K562 (cell line): ENCODE data around the gene VILL. TPM values are rescaled to one million over a fixed set of nuclear protein-coding genes. Genes with fewer than 3 reads are reported as not detected.

Experiments used
- GABPA ChIP-seq: fragments of 200-800 bp; sonication (Bioruptor generic); conservative IDR thresholded peaks from 2 replicates; pipeline ENCODE4 v1.6.1; 2016; ENCODE audit warnings: low read depth, missing genetic modification characterization, missing compliant biosample characterization
- MEIS2 ChIP-seq: fragments of 450-650 bp; IDR thresholded peaks from 2 replicates; pipeline ENCODE4 v1.6.1; 2014; ENCODE audit warnings: mild to moderate bottlenecking; ENCODE audit not compliant: partially characterized antibody
- NR0B1 ChIP-seq: fragments of 450-650 bp; IDR thresholded peaks from one replicate; pipeline ENCODE4 v1.6.1; 2018; ENCODE audit warnings: mild to moderate bottlenecking, moderate library complexity; ENCODE audit not compliant: partially characterized antibody
- PHF21A ChIP-seq: fragments of 450-650 bp; IDR thresholded peaks from 2 replicates; pipeline ENCODE4 v1.6.1; 2017; ENCODE audit warnings: low read depth, borderline replicate concordance
- polyA plus RNA-seq, 8 experiments: library from polyadenylated mRNA; depleted of rRNA in 4 of 8; stranded (reverse) in 5 of 8; unstranded in 3 of 8; fragments of >200 nt; fragmentation: Nextera tagmentation in 2 of 8; fragmentation: Illumina TruSeq in 1 of 8; extraction: Ambion mirVana in 2 of 8; extraction: Trizol in 1 of 8; gene quantifications; 2 replicates each; pipeline versions ENCODE4 v1.2.1 to v1.2.3, GENCODE V29; 2011 to 2014; ENCODE audit warnings: inconsistent platforms in 1 of 8, missing spikeins in 1 of 8
- total RNA-seq, 7 experiments: library from RNA; depleted of rRNA in 6 of 7; stranded (reverse); fragments of >200 nt in 6 of 7; fragmentation: Illumina TruSeq in 2 of 7; extraction: Trizol in 2 of 7; gene quantifications; 2 replicates each; pipeline versions ENCODE4 v1.2.1 to v1.2.3, GENCODE V29; 2011 to 2021; ENCODE audit warnings: low replicate concordance in 1 of 7
- TF ChIP-seq, protein P1 (sequence below): fragments of 450-650 bp; IDR thresholded peaks from 2 replicates; pipeline ENCODE4 v1.6.1; 2016
- TF ChIP-seq, protein P2 (sequence below): sonication (generic); formaldehyde crosslinking; IDR thresholded peaks from 2 replicates; pipeline ENCODE4 v1.8.1; 2023; ENCODE audit warnings: missing genetic modification reagents, mild to moderate bottlenecking, borderline replicate concordance
- TF ChIP-seq, protein P3 (sequence below), 2 experiments: fragments of 450-650 bp; IDR thresholded peaks; 2 replicates each; pipeline ENCODE4 v1.6.1; 2016

Gene VILL
- total and polyA plus RNA-seq, 9 of the 15 experiments (the other 6 are each of a cell fraction or from before 2014, with no cell fraction given): 0.11 to 16.0 (median 8.8) TPM

GRCh38 chr3:37993820-37994638 is 3.4 kb downstream of the VILL start (continued):
- TF ChIP-seq, protein P1, sequence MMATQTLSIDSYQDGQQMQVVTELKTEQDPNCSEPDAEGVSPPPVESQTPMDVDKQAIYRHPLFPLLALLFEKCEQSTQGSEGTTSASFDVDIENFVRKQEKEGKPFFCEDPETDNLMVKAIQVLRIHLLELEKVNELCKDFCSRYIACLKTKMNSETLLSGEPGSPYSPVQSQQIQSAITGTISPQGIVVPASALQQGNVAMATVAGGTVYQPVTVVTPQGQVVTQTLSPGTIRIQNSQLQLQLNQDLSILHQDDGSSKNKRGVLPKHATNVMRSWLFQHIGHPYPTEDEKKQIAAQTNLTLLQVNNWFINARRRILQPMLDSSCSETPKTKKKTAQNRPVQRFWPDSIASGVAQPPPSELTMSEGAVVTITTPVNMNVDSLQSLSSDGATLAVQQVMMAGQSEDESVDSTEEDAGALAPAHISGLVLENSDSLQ: peak; percentile 13; the same call in 1 of the 2 replicates
- TF ChIP-seq MEIS2 (no peak), NR0B1 (no peak), GABPA (peak; percentile 93), PHF21A (peak; percentile 82)
- TF ChIP-seq, protein P2, sequence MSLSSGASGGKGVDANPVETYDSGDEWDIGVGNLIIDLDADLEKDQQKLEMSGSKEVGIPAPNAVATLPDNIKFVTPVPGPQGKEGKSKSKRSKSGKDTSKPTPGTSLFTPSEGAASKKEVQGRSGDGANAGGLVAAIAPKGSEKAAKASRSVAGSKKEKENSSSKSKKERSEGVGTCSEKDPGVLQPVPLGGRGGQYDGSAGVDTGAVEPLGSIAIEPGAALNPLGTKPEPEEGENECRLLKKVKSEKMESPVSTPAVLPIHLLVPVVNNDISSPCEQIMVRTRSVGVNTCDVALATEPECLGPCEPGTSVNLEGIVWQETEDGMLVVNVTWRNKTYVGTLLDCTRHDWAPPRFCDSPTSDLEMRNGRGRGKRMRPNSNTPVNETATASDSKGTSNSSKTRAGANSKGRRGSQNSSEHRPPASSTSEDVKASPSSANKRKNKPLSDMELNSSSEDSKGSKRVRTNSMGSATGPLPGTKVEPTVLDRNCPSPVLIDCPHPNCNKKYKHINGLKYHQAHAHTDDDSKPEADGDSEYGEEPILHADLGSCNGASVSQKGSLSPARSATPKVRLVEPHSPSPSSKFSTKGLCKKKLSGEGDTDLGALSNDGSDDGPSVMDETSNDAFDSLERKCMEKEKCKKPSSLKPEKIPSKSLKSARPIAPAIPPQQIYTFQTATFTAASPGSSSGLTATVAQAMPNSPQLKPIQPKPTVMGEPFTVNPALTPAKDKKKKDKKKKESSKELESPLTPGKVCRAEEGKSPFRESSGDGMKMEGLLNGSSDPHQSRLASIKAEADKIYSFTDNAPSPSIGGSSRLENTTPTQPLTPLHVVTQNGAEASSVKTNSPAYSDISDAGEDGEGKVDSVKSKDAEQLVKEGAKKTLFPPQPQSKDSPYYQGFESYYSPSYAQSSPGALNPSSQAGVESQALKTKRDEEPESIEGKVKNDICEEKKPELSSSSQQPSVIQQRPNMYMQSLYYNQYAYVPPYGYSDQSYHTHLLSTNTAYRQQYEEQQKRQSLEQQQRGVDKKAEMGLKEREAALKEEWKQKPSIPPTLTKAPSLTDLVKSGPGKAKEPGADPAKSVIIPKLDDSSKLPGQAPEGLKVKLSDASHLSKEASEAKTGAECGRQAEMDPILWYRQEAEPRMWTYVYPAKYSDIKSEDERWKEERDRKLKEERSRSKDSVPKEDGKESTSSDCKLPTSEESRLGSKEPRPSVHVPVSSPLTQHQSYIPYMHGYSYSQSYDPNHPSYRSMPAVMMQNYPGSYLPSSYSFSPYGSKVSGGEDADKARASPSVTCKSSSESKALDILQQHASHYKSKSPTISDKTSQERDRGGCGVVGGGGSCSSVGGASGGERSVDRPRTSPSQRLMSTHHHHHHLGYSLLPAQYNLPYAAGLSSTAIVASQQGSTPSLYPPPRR: peak; percentile 97
- TF ChIP-seq, protein P3, sequence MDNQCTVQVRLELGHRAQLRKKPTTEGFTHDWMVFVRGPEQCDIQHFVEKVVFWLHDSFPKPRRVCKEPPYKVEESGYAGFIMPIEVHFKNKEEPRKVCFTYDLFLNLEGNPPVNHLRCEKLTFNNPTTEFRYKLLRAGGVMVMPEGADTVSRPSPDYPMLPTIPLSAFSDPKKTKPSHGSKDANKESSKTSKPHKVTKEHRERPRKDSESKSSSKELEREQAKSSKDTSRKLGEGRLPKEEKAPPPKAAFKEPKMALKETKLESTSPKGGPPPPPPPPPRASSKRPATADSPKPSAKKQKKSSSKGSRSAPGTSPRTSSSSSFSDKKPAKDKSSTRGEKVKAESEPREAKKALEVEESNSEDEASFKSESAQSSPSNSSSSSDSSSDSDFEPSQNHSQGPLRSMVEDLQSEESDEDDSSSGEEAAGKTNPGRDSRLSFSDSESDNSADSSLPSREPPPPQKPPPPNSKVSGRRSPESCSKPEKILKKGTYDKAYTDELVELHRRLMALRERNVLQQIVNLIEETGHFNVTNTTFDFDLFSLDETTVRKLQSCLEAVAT (IDR thresholded peaks at IDR 0.05): peak; percentile 78 to 84
